Fibroblast of lung (primary cell): ENCODE data around the gene DARS1. TPM values are rescaled to one million over a fixed set of nuclear protein-coding genes. Genes with fewer than 3 reads are reported as not detected.

Experiments
- DNase-seq, 2 donors: peaks; one replicate each; pipeline versions ENCODE4 v3.0.0 to v3.0.0-alpha.2; 2010; ENCODE audit warnings: low read depth in 2 of 2
- H2AFZ ChIP-seq: 2 replicates; pipeline ENCODE4 v1.5.1; 2012; ENCODE audit warnings: low read length, control low read depth, inconsistent platforms
- H3K27ac ChIP-seq: 2 replicates; pipeline ENCODE4 v1.5.1; 2011; ENCODE audit warnings: low read length, control low read depth; ENCODE audit not compliant: insufficient read depth
- H3K27me3 ChIP-seq: 2 replicates; pipeline ENCODE4 v1.5.1; 2011; ENCODE audit warnings: mild to moderate bottlenecking, low read length; ENCODE audit not compliant: control insufficient read depth, insufficient read depth
- H3K36me3 ChIP-seq: 2 replicates; pipeline ENCODE4 v1.5.1; 2011; ENCODE audit warnings: low read length; ENCODE audit not compliant: control insufficient read depth, insufficient read depth
- H3K4me1 ChIP-seq: 2 replicates; pipeline ENCODE4 v1.5.1; 2011; ENCODE audit warnings: low read length; ENCODE audit not compliant: control insufficient read depth, insufficient read depth; ENCODE audit errors: extremely low read depth
- H3K4me2 ChIP-seq: 2 replicates; pipeline ENCODE4 v1.5.1; 2011; ENCODE audit warnings: low read length, control low read depth; ENCODE audit not compliant: insufficient read depth; ENCODE audit errors: extremely low read depth
- H3K4me3 ChIP-seq, 4 experiments: fragments of 200-600 bp in 1 of 4; sonication (generic) in 1 of 4; replicated peaks in 1 of 4; 2 replicates each; pipeline ENCODE4 v1.5.1; 2011 to 2016; ENCODE audit warnings: low read length in 4 of 4, low read depth in 3 of 4, mild to moderate bottlenecking in 3 of 4, control low read depth in 2 of 4, inconsistent platforms in 1 of 4, mixed read lengths in 1 of 4; ENCODE audit not compliant: insufficient read depth in 1 of 4; ENCODE audit errors: control extremely low read depth in 1 of 4
- H3K79me2 ChIP-seq: 2 replicates; pipeline ENCODE4 v1.5.1; 2012; ENCODE audit warnings: mild to moderate bottlenecking, low read length, inconsistent platforms; ENCODE audit not compliant: control insufficient read depth, insufficient read depth
- H3K9ac ChIP-seq: 2 replicates; pipeline ENCODE4 v1.5.1; 2011; ENCODE audit warnings: mild to moderate bottlenecking, low read length, control low read depth; ENCODE audit not compliant: insufficient read depth
- H3K9me3 ChIP-seq: 2 replicates; pipeline ENCODE4 v1.5.1; 2012; ENCODE audit warnings: low read depth, low read length; ENCODE audit not compliant: control insufficient read depth, insufficient read depth
- H4K20me1 ChIP-seq: 2 replicates; pipeline ENCODE4 v1.5.1; 2011; ENCODE audit warnings: low read length; ENCODE audit not compliant: control insufficient read depth, insufficient read depth; ENCODE audit errors: extremely low read depth
- EZH2 ChIP-seq: IDR thresholded peaks from 2 replicates; pipeline ENCODE4 v1.5.1; 2012; ENCODE audit warnings: low read length, control low read depth, mild to moderate bottlenecking; ENCODE audit errors: missing control alignments
- polyA plus RNA-seq, 2 donors: library from polyadenylated mRNA; depleted of rRNA in 1 of 2; stranded (reverse) in 1 of 2; unstranded in 1 of 2; fragments of >200 nt; gene quantifications; 2 replicates each; pipeline ENCODE4 v1.2.1, GENCODE V29; 2011 to 2012; ENCODE audit warnings: missing spikeins in 1 of 2
- total RNA-seq: library from RNA; depleted of rRNA; stranded (reverse); fragments of >200 nt; gene quantifications from 2 replicates; pipeline ENCODE4 v1.2.1, GENCODE V29; 2014
- TF ChIP-seq, protein P1 (sequence below), 2 donors: IDR thresholded peaks in 1 of 2; conservative IDR thresholded peaks in 1 of 2; 1 replicate in 1 of 2; 2 replicates in 1 of 2; pipeline ENCODE4 v1.5.1; 2011 to 2012; ENCODE audit warnings: low read length in 2 of 2, control low read depth in 1 of 2, inconsistent platforms in 1 of 2, low read depth in 1 of 2, mild to moderate bottlenecking in 1 of 2

The DARS1 gene
- total and polyA plus RNA-seq, 2 donors (not counting 1 experiment from before 2014, with no cell fraction given) = 75.5 to 110 TPM

DNA sequence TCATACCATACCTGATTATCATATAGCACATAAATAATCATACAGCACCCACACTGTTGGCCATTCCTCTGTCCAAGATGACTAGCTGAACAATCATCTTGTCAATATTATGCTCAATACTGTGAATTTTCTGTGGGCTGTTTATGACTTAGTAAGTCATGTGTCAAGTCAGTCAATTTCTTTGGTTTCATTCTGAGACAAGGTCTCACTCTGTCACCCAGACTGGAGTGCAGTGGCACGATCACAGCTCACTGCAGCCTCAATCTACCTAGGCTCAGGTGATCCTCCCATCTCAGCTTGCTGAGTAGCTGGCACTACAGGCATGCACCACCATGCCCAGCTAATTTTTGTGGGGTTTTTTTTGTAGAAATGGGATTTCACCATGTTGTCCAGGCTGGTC lies 114.9 kb downstream of the DARS1 start:
- peaks cover 7% of the 10 kb centered on the region for H3K79me2 ChIP-seq
- no peaks in the 10 kb centered on the region for H4K20me1 ChIP-seq
- H3K4me1 ChIP-seq = peaks cover 3% of the 10 kb centered on the region
- peaks cover 1% of the 10 kb centered on the region for H3K36me3 ChIP-seq
- H2AFZ ChIP-seq = no peak overlapping the region
- H3K4me3 ChIP-seq = no peak overlapping the region
- no peaks in the 10 kb centered on the region for H3K27me3 ChIP-seq
- H3K4me2 ChIP-seq = no peak overlapping the region
- H3K9me3 ChIP-seq = no peaks in the 10 kb centered on the region
- TF ChIP-seq EZH2 = no peak
- TF ChIP-seq, protein P1, sequence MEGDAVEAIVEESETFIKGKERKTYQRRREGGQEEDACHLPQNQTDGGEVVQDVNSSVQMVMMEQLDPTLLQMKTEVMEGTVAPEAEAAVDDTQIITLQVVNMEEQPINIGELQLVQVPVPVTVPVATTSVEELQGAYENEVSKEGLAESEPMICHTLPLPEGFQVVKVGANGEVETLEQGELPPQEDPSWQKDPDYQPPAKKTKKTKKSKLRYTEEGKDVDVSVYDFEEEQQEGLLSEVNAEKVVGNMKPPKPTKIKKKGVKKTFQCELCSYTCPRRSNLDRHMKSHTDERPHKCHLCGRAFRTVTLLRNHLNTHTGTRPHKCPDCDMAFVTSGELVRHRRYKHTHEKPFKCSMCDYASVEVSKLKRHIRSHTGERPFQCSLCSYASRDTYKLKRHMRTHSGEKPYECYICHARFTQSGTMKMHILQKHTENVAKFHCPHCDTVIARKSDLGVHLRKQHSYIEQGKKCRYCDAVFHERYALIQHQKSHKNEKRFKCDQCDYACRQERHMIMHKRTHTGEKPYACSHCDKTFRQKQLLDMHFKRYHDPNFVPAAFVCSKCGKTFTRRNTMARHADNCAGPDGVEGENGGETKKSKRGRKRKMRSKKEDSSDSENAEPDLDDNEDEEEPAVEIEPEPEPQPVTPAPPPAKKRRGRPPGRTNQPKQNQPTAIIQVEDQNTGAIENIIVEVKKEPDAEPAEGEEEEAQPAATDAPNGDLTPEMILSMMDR (conservative IDR thresholded peaks at IDR 0.05 in 1 of 2, IDR thresholded peaks at IDR 0.05 in 1 of 2; ENCODE audit: low read depth in 1 of 2, low read length in 2 of 2) = no peak
- no peak overlapping the region for H3K9ac ChIP-seq
- no peak for DNase-seq
- no peak overlapping the region for H3K27ac ChIP-seq

- Histone ChIP-seq H3K79me2 (no peaks in the 10 kb centered on the region), H2AFZ (no peak overlapping the region), H3K27me3 (no peaks in the 10 kb centered on the region), H3K9ac (no peak overlapping the region), H3K4me1 (no peaks in the 10 kb centered on the region), H3K9me3 (no peaks in the 10 kb centered on the region), H3K36me3 (no peaks in the 10 kb centered on the region), H3K4me2 (no peak overlapping the region), H4K20me1 (no peaks in the 10 kb centered on the region), H3K4me3 (no peak overlapping the region), H3K27ac (no peak overlapping the region)
- peak in 1 of 2 donors; percentile 50 for DNase-seq
- TF ChIP-seq, protein P1 (conservative IDR thresholded peaks at IDR 0.05 in 1 of 2, IDR thresholded peaks at IDR 0.05 in 1 of 2; ENCODE audit: low read depth in 1 of 2, low read length in 2 of 2) = no peak
- TF ChIP-seq EZH2 = no peak
Observed at GRCh38 chr2:135863233-135863632, 122.2 kb downstream of the DARS1 start.

GRCh38 chr2:135862718-135863117 lies 122.7 kb downstream of the DARS1 start:
- Histone ChIP-seq H3K4me2 (no peak overlapping the region), H3K4me1 (no peaks in the 10 kb centered on the region), H3K9me3 (no peaks in the 10 kb centered on the region), H3K36me3 (peaks cover under 1% of the 10 kb centered on the region), H3K9ac (no peak overlapping the region), H3K79me2 (no peaks in the 10 kb centered on the region), H4K20me1 (no peaks in the 10 kb centered on the region), H3K4me3 (no peak overlapping the region), H2AFZ (no peak overlapping the region), H3K27me3 (no peaks in the 10 kb centered on the region), H3K27ac (no peak overlapping the region)
- no peak for TF ChIP-seq EZH2
- TF ChIP-seq, protein P1 (conservative IDR thresholded peaks at IDR 0.05 in 1 of 2, IDR thresholded peaks at IDR 0.05 in 1 of 2; ENCODE audit: low read depth in 1 of 2, low read length in 2 of 2) = no peak
- no peak for DNase-seq

Other genes with a start within 250 kb of the DARS1 start
- 64.5 and 78.8 TPM in 2 replicates for gene UBXN4, start 243.8 kb downstream of the DARS1 start, total RNA-seq
- 76.9 and 108 TPM in 2 replicates for gene UBXN4, start 243.8 kb downstream of the DARS1 start, polyA plus RNA-seq
- under 0.01 TPM in 2 replicates for gene LCT, start 148.4 kb downstream of the DARS1 start, total RNA-seq
- gene LCT, start 148.4 kb downstream of the DARS1 start, polyA plus RNA-seq = not detected in 2 replicates
- gene MCM6, start 109.2 kb downstream of the DARS1 start, total RNA-seq = 8.7 and 11.2 TPM in 2 replicates
- gene MCM6, start 109.2 kb downstream of the DARS1 start, polyA plus RNA-seq = 36.0 and 60.2 TPM in 2 replicates
- under 0.01 TPM in 1 of 2 replicates, not detected in the other for gene CXCR4, start 132.5 kb upstream of the DARS1 start, total RNA-seq
- 0.03 and 0.05 TPM in 2 replicates for gene CXCR4, start 132.5 kb upstream of the DARS1 start, polyA plus RNA-seq